Neural cell (in vitro differentiated cells): Measurements from ENCODE around the gene CUEDC1. TPM values are rescaled to one million over a fixed set of nuclear protein-coding genes. Genes with fewer than 3 reads are reported as not detected.

Experiments
- H2AFZ ChIP-seq: fragments of 200-600, 300-800 bp; sonication (generic), shearing (Covaris generic); 2 replicates; pipeline ENCODE4 v1.6.0; 2014; ENCODE audit warnings: low read depth, mild to moderate bottlenecking, antibody characterized with exemption, low read length, moderate library complexity
- H3F3A ChIP-seq: fragments of 200-600 bp; shearing (Covaris generic); 2 replicates; pipeline ENCODE4 v1.6.1; 2016; ENCODE audit warnings: mild to moderate bottlenecking, moderate library complexity, mixed read lengths, antibody characterized with exemption, low read length; ENCODE audit not compliant: insufficient read depth, poor library complexity, severe bottlenecking
- H3K27ac ChIP-seq: fragments of 200-600, 300-800 bp; sonication (generic), shearing (Covaris generic); 2 replicates; pipeline ENCODE4 v1.5.1; 2014; ENCODE audit warnings: mild to moderate bottlenecking, low read length, moderate library complexity
- H3K27me3 ChIP-seq: fragments of 300-800, 200-600 bp; sonication (generic), shearing (Covaris generic); 2 replicates; pipeline ENCODE4 v1.6.0; 2014; ENCODE audit warnings: mild to moderate bottlenecking, low read depth, low read length, moderate library complexity; ENCODE audit not compliant: insufficient read depth
- H3K36me3 ChIP-seq: fragments of 300-800, 200-600 bp; sonication (generic), shearing (Covaris generic); 2 replicates; pipeline ENCODE4 v1.5.1; 2014; ENCODE audit warnings: mild to moderate bottlenecking, antibody characterized with exemption, low read length, moderate library complexity; ENCODE audit not compliant: insufficient read depth
- H3K4me2 ChIP-seq: fragments of 300-800, 200-600 bp; sonication (generic), shearing (Covaris generic); 2 replicates; pipeline ENCODE4 v1.6.0; 2014; ENCODE audit warnings: mild to moderate bottlenecking, low read length
- H3K4me3 ChIP-seq: fragments of 300-800, 200-600 bp; sonication (generic), shearing (Covaris generic); 2 replicates; pipeline ENCODE4 v1.5.1; 2014; ENCODE audit warnings: mild to moderate bottlenecking, low read length, moderate library complexity
- H3K79me2 ChIP-seq: fragments of 200-600 bp; shearing (Covaris generic); replicated peaks from 2 replicates; pipeline ENCODE4 v1.6.0; 2014; ENCODE audit warnings: mild to moderate bottlenecking, low read length, moderate library complexity; ENCODE audit not compliant: insufficient read depth
- H3K9ac ChIP-seq: fragments of 300-800, 200-600 bp; sonication (generic), shearing (Covaris generic); 2 replicates; pipeline ENCODE4 v1.6.1; 2016; ENCODE audit warnings: mild to moderate bottlenecking, low read length, mixed read lengths
- H3K9me2 ChIP-seq: fragments of 200-600 bp; shearing (Covaris generic); 2 replicates; pipeline ENCODE4 v1.6.1; 2016; ENCODE audit warnings: mild to moderate bottlenecking, low read length, mixed read lengths; ENCODE audit not compliant: insufficient read depth
- H3K9me3 ChIP-seq: fragments of 200-600, 300-800 bp; sonication (generic), shearing (Covaris generic); 2 replicates; pipeline ENCODE4 v1.6.1; 2016; ENCODE audit warnings: mild to moderate bottlenecking, mixed run types, low read length, moderate library complexity, mixed read lengths
- H4K20me1 ChIP-seq: fragments of 200-600 bp; shearing (Covaris generic); 2 replicates; pipeline ENCODE4 v1.6.1; 2016; ENCODE audit warnings: mild to moderate bottlenecking, mixed run types; ENCODE audit not compliant: insufficient read depth
- EP300 ChIP-seq: fragments of 450-650 bp; conservative IDR thresholded peaks from 2 replicates; pipeline ENCODE4 v1.6.1; 2014; ENCODE audit warnings: antibody characterized with exemption, mild to moderate bottlenecking, moderate library complexity; ENCODE audit not compliant: poor library complexity, severe bottlenecking
- EZH2 ChIP-seq: fragments of 200-600, 300-800 bp; shearing (Covaris generic), sonication (generic); IDR thresholded peaks from 2 replicates; pipeline ENCODE4 v1.6.1; 2014; ENCODE audit warnings: antibody characterized with exemption, low read length, borderline replicate concordance, mild to moderate bottlenecking; ENCODE audit not compliant: insufficient read depth, poor library complexity, severe bottlenecking
- MXI1 ChIP-seq: fragments of 450-650 bp; conservative IDR thresholded peaks from 2 replicates; pipeline ENCODE4 v1.6.1; 2014; ENCODE audit warnings: antibody characterized with exemption, mild to moderate bottlenecking; ENCODE audit not compliant: poor library complexity, severe bottlenecking
- POLR2AphosphoS5 ChIP-seq: IDR thresholded peaks from 2 replicates; pipeline ENCODE4 v1.6.1; 2012
- RAD21 ChIP-seq: fragments of 450-650 bp; conservative IDR thresholded peaks from 2 replicates; pipeline ENCODE4 v1.6.1; 2014; ENCODE audit warnings: antibody characterized with exemption, mild to moderate bottlenecking, moderate library complexity
- SMC3 ChIP-seq: fragments of 450-650 bp; conservative IDR thresholded peaks from 2 replicates; pipeline ENCODE4 v1.6.1; 2014; ENCODE audit warnings: antibody characterized with exemption, mild to moderate bottlenecking, moderate library complexity; ENCODE audit not compliant: poor library complexity
- TAF1 ChIP-seq: IDR thresholded peaks from 2 replicates; pipeline ENCODE4 v1.6.1; 2012; ENCODE audit warnings: low read depth
- polyA plus RNA-seq: library from polyadenylated mRNA; depleted of rRNA; stranded (reverse); fragments of >200 nt; gene quantifications from 2 replicates; pipeline ENCODE4 v1.2.3, GENCODE V29; 2014
- TF ChIP-seq, protein P1 (sequence below): fragments of 450-650 bp; IDR thresholded peaks from 2 replicates; pipeline ENCODE4 v1.5.1; 2014; ENCODE audit warnings: antibody characterized with exemption, mild to moderate bottlenecking, moderate library complexity; ENCODE audit not compliant: poor library complexity, severe bottlenecking
- TF ChIP-seq, protein P2 (sequence below): IDR thresholded peaks from 2 replicates; pipeline ENCODE4 v1.6.1; 2012; ENCODE audit warnings: borderline replicate concordance

Gene CUEDC1
- polyA plus RNA-seq, 1 donor from 2014 or later, result 27.0 TPM

DNA sequence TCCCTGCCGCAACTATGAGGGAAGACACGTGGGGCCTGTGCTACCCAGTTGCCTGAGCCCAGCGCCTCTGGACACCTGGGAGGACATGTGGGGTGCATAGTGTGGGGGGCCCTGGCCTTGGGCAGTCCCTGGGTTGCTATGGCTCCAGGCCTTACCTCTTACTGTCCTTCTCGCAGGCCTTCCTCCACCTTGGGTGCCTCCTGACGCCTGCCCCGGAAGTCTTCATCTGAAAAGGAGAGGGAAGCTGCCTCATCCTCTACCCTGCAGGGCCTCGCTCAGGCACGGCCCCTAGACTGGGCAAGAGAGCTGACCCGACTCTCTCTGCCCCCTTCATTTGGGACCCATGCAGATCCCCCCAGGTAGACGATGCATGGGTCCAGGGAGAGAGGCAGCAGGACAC lies 88.9 kb downstream of the CUEDC1 start:
- Histone ChIP-seq H3K4me2 (no peak overlapping the region), H3K79me2 (no peaks in the 10 kb centered on the region), H3K9ac (no peak overlapping the region), H3K4me3 (no peak overlapping the region), H3F3A (no peaks in the 10 kb centered on the region), H3K27me3 (peaks cover 17% of the 10 kb centered on the region), H3K36me3 (no peaks in the 10 kb centered on the region), H3K27ac (no peak overlapping the region), H3K9me2 (no peaks in the 10 kb centered on the region), H3K9me3 (no peaks in the 10 kb centered on the region), H4K20me1 (no peaks in the 10 kb centered on the region), H2AFZ (no peak overlapping the region)
- TF ChIP-seq POLR2AphosphoS5 (no peak), EP300 (no peak), EZH2 (no peak), RAD21 (no peak), MXI1 (no peak), TAF1 (no peak), SMC3 (no peak)
- TF ChIP-seq, protein P1, sequence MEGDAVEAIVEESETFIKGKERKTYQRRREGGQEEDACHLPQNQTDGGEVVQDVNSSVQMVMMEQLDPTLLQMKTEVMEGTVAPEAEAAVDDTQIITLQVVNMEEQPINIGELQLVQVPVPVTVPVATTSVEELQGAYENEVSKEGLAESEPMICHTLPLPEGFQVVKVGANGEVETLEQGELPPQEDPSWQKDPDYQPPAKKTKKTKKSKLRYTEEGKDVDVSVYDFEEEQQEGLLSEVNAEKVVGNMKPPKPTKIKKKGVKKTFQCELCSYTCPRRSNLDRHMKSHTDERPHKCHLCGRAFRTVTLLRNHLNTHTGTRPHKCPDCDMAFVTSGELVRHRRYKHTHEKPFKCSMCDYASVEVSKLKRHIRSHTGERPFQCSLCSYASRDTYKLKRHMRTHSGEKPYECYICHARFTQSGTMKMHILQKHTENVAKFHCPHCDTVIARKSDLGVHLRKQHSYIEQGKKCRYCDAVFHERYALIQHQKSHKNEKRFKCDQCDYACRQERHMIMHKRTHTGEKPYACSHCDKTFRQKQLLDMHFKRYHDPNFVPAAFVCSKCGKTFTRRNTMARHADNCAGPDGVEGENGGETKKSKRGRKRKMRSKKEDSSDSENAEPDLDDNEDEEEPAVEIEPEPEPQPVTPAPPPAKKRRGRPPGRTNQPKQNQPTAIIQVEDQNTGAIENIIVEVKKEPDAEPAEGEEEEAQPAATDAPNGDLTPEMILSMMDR, result no peak
- TF ChIP-seq, protein P2, sequence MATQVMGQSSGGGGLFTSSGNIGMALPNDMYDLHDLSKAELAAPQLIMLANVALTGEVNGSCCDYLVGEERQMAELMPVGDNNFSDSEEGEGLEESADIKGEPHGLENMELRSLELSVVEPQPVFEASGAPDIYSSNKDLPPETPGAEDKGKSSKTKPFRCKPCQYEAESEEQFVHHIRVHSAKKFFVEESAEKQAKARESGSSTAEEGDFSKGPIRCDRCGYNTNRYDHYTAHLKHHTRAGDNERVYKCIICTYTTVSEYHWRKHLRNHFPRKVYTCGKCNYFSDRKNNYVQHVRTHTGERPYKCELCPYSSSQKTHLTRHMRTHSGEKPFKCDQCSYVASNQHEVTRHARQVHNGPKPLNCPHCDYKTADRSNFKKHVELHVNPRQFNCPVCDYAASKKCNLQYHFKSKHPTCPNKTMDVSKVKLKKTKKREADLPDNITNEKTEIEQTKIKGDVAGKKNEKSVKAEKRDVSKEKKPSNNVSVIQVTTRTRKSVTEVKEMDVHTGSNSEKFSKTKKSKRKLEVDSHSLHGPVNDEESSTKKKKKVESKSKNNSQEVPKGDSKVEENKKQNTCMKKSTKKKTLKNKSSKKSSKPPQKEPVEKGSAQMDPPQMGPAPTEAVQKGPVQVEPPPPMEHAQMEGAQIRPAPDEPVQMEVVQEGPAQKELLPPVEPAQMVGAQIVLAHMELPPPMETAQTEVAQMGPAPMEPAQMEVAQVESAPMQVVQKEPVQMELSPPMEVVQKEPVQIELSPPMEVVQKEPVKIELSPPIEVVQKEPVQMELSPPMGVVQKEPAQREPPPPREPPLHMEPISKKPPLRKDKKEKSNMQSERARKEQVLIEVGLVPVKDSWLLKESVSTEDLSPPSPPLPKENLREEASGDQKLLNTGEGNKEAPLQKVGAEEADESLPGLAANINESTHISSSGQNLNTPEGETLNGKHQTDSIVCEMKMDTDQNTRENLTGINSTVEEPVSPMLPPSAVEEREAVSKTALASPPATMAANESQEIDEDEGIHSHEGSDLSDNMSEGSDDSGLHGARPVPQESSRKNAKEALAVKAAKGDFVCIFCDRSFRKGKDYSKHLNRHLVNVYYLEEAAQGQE, result no peak

DNA sequence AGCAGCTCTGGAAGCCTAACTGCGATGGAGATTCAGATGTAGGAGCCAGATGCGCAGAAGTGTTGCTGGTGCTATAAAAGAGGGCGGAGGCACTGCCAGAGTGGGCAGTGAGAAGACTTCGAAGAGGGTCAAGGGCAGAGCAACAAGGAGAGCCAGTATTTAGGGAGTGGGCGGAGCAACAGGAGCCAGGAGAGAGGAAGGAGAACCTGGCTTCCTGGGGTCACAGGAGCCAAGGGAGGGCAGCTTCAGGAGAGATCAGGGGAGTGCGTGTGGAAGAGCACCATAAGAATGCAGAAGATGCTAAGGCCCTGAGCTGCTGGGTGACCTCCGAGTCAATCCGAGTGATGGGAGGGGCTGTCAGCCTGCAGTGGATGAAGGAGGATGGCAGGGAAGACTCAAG lies 90.9 kb downstream of the CUEDC1 start:
- Histone ChIP-seq H3K9me3 (no peaks in the 10 kb centered on the region), H3K9ac (no peak overlapping the region), H2AFZ (no peak overlapping the region), H3K79me2 (no peaks in the 10 kb centered on the region), H3K27ac (no peak overlapping the region), H3K36me3 (no peaks in the 10 kb centered on the region), H3F3A (no peaks in the 10 kb centered on the region), H3K4me3 (no peak overlapping the region), H3K4me2 (no peak overlapping the region), H3K9me2 (no peaks in the 10 kb centered on the region), H4K20me1 (no peaks in the 10 kb centered on the region), H3K27me3 (peaks cover 22% of the 10 kb centered on the region)
- no peak for TF ChIP-seq TAF1
- no peak for TF ChIP-seq EZH2
- TF ChIP-seq SMC3, result no peak
- no peak for TF ChIP-seq EP300
- no peak for TF ChIP-seq POLR2AphosphoS5
